MCF 10A (cell line): Measurements from ENCODE around the gene LHX2. TPM values are rescaled to one million over a fixed set of nuclear protein-coding genes. Genes with fewer than 3 reads are reported as not detected.

Experiments used
- BruUV-seq: library from RNA; stranded (reverse); fragments of 400-500 nt; replicated peaks from 2 replicates; lab custom pipeline; 2021; lab: Mats Ljungman, UMichigan
- CTCF ChIA-PET: fragments of 300-600 bp; sonication (Branson Sonifier 250); formaldehyde crosslinking; extraction: SDS; loops from one replicate; lab custom pipeline; 2021; ENCODE audit warnings: antibody characterized with exemption, inconsistent platforms; lab: Yijun Ruan, JAX
- POLR2A ChIA-PET: fragments of 300-600, 350-650 bp; sonication (Branson Sonifier 250); formaldehyde crosslinking; extraction: SDS; loops from one replicate; lab custom pipeline; 2020; ENCODE audit warnings: antibody characterized with exemption, inconsistent platforms; lab: Yijun Ruan, JAX
- DNase-seq: peaks from one replicate; pipeline ENCODE4 v3.0.0-alpha.2; 2018; ENCODE audit not compliant: unreplicated experiment
- H3K27ac Mint-ChIP-seq: one replicate; pipeline ENCODE4 v1.8.0; 2022; ENCODE audit warnings: mild to moderate bottlenecking, low read depth, mixed read lengths; ENCODE audit not compliant: unreplicated experiment
- H3K27me3 Mint-ChIP-seq: one replicate; pipeline ENCODE4 v1.8.0; 2022; ENCODE audit warnings: mixed read lengths; ENCODE audit not compliant: insufficient read depth, unreplicated experiment
- H3K36me3 Mint-ChIP-seq: one replicate; pipeline ENCODE4 v1.8.0; 2022; ENCODE audit warnings: mild to moderate bottlenecking, moderate library complexity, mixed read lengths; ENCODE audit not compliant: insufficient read depth, unreplicated experiment
- H3K4me1 Mint-ChIP-seq: one replicate; pipeline ENCODE4 v1.8.0; 2022; ENCODE audit warnings: mixed read lengths; ENCODE audit not compliant: insufficient read depth, unreplicated experiment
- H3K4me3 Mint-ChIP-seq: one replicate; pipeline ENCODE4 v1.8.0; 2022; ENCODE audit warnings: mild to moderate bottlenecking, moderate library complexity, mixed read lengths; ENCODE audit not compliant: unreplicated experiment
- H3K9me3 Mint-ChIP-seq: one replicate; pipeline ENCODE4 v1.8.0; 2022; ENCODE audit warnings: mixed read lengths; ENCODE audit not compliant: unreplicated experiment
- CTCF ChIP-seq: fragments of 200-600 bp; IDR thresholded peaks from one replicate; pipeline ENCODE4 v1.8.0; 2022; ENCODE audit warnings: antibody characterized with exemption, mild to moderate bottlenecking; ENCODE audit not compliant: unreplicated experiment
- intact Hi-C: fragments of 100-400 bp; cut with micrococcal nuclease; formaldehyde crosslinking; loops from 2 replicates; pipeline ENCODE4 v1.14.1; 2022
- total RNA-seq: library from RNA; stranded (reverse); gene quantifications from 2 replicates; pipeline ENCODE4 v1.2.3, GENCODE V29; 2022

The LHX2 gene
- total RNA-seq, 1 experiment from 2014 or later: 0.63 TPM

- Mint-ChIP-seq H3K27me3 (peaks cover 36% of the 10 kb centered on the region), H3K4me1 (peaks cover 6% of the 10 kb centered on the region), H3K36me3 (peaks cover 3% of the 10 kb centered on the region), H3K27ac (no peak overlapping the region), H3K4me3 (no peak overlapping the region), H3K9me3 (no peaks in the 10 kb centered on the region)
- no peak for TF ChIP-seq CTCF
- CTCF ChIA-PET: interaction anchor here (0.7 kb wide), 1 partner anchor 56 kb away, joined by 3 read pairs; no protein-coding TSS in a partner anchor
- intact Hi-C loops: no loop called here
- POLR2A ChIA-PET: no interaction called here
- no peak for DNase-seq
- BruUV-seq: no TSS peak
Measured at GRCh38 chr9:124016175-124017050, 4.8 kb downstream of the LHX2 start.

- CTCF ChIA-PET: no interaction called here
- Mint-ChIP-seq H3K27me3 (peaks cover 45% of the 10 kb centered on the region), H3K9me3 (no peaks in the 10 kb centered on the region), H3K27ac (no peak overlapping the region), H3K36me3 (peaks cover 5% of the 10 kb centered on the region), H3K4me3 (no peak overlapping the region), H3K4me1 (peaks cover 9% of the 10 kb centered on the region)
- POLR2A ChIA-PET: no interaction called here
- TF ChIP-seq CTCF: no peak
- no TSS peak for BruUV-seq
- no peak for DNase-seq
- intact Hi-C loops: no loop called here
Measured at GRCh38 chr9:124017051-124017928, 5.7 kb downstream of the LHX2 start.

GRCh38 chr9:124017929-124018729 is 6.6 kb downstream of the LHX2 start:
- Mint-ChIP-seq H3K27ac (no peak overlapping the region), H3K9me3 (no peaks in the 10 kb centered on the region), H3K4me1 (peaks cover 11% of the 10 kb centered on the region), H3K27me3 (peaks cover 48% of the 10 kb centered on the region), H3K4me3 (peak overlapping the region; percentile 59), H3K36me3 (peaks cover 5% of the 10 kb centered on the region)
- ChIA-PET CTCF (interaction anchor here (0.6 kb wide), 1 partner anchor 377 kb away, joined by 3 read pairs; no protein-coding TSS in a partner anchor), POLR2A (no interaction called here)
- intact Hi-C loops: no loop called here
- BruUV-seq: no TSS peak
- DNase-seq: no peak
- no peak for TF ChIP-seq CTCF
